Retinal pigment epithelial cell (primary cell): Measurements from ENCODE around the gene NEDD4L.

ENCODE experiments used
- DNase-seq: peaks from one replicate; pipeline ENCODE4 v3.0.0-alpha.2; 2010; ENCODE audit warnings: low read depth
- H3K4me3 ChIP-seq: 2 replicates; pipeline ENCODE4 v1.5.1; 2011; ENCODE audit warnings: mild to moderate bottlenecking, low read length, control low read depth, moderate library complexity
- TF ChIP-seq, protein P1 (sequence below): conservative IDR thresholded peaks from 2 replicates; pipeline ENCODE4 v1.5.1; 2011; ENCODE audit warnings: low read depth, low read length, control low read depth, inconsistent platforms

Gene NEDD4L

GRCh38 chr18:58052960-58053359 lies 8.9 kb downstream of the NEDD4L start:
- TF ChIP-seq, protein P1, sequence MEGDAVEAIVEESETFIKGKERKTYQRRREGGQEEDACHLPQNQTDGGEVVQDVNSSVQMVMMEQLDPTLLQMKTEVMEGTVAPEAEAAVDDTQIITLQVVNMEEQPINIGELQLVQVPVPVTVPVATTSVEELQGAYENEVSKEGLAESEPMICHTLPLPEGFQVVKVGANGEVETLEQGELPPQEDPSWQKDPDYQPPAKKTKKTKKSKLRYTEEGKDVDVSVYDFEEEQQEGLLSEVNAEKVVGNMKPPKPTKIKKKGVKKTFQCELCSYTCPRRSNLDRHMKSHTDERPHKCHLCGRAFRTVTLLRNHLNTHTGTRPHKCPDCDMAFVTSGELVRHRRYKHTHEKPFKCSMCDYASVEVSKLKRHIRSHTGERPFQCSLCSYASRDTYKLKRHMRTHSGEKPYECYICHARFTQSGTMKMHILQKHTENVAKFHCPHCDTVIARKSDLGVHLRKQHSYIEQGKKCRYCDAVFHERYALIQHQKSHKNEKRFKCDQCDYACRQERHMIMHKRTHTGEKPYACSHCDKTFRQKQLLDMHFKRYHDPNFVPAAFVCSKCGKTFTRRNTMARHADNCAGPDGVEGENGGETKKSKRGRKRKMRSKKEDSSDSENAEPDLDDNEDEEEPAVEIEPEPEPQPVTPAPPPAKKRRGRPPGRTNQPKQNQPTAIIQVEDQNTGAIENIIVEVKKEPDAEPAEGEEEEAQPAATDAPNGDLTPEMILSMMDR: no peak
- DNase-seq: no peak
- no peak overlapping the region for H3K4me3 ChIP-seq

- no peak for DNase-seq
- TF ChIP-seq, protein P1: no peak
- no peak overlapping the region for H3K4me3 ChIP-seq
Observed at GRCh38 chr18:58054041-58054781, 10.2 kb downstream of the NEDD4L start.

GRCh38 chr18:58055890-58056558 lies 12.0 kb downstream of the NEDD4L start:
- TF ChIP-seq, protein P1: no peak
- no peak for DNase-seq
- no peak overlapping the region for H3K4me3 ChIP-seq

- DNase-seq: no peak
- TF ChIP-seq, protein P1: no peak
- H3K4me3 ChIP-seq: no peak overlapping the region
Observed at GRCh38 chr18:58056852-58057251, 12.8 kb downstream of the NEDD4L start.

- TF ChIP-seq, protein P1: no peak
- DNase-seq: no peak
Observed at GRCh38 chr18:58057291-58057965, 13.4 kb downstream of the NEDD4L start.

GRCh38 chr18:58058720-58059119 lies 14.7 kb downstream of the NEDD4L start:
- TF ChIP-seq, protein P1: no peak
- DNase-seq: no peak

More at GRCh38 chr18:58057291-58057965, 13.4 kb downstream of the NEDD4L start:
- H3K4me3 ChIP-seq: no peak overlapping the region

More at GRCh38 chr18:58058720-58059119, 14.7 kb downstream of the NEDD4L start:
- no peak overlapping the region for H3K4me3 ChIP-seq
